WTC11 (cell line): ENCODE results near the gene C16orf74. TPM values are rescaled to one million over a fixed set of nuclear protein-coding genes. Genes with fewer than 3 reads are reported as not detected.

Source experiments
- ATAC-seq: fragments of 200-7000 bp; cut with Tn5 transposase; 2 replicates; pipeline ENCODE4 v1.10.0; 2021; ENCODE audit warnings: mild to moderate bottlenecking, moderate library complexity
- CTCF ChIA-PET: fragments of 300-600 bp; sonication (Branson Sonifier 250); formaldehyde crosslinking; loops from one replicate; lab custom pipeline; 2021; ENCODE audit warnings: antibody characterized with exemption; lab: Charles Lee
- POLR2A ChIA-PET: fragments of 350-600 bp; sonication (Branson Sonifier 250); formaldehyde crosslinking; loops from one replicate; lab custom pipeline; 2021; ENCODE audit warnings: antibody characterized with exemption; lab: Charles Lee
- DNase-seq: peaks from one replicate; pipeline ENCODE4 v3.0.0; 2021; ENCODE audit warnings: low spot score
- H3K27ac Mint-ChIP-seq: 2 replicates; pipeline ENCODE4 v1.8.0; 2021; ENCODE audit warnings: mixed read lengths
- H3K27me3 Mint-ChIP-seq: 2 replicates; pipeline ENCODE4 v1.8.0; 2021; ENCODE audit warnings: low read depth, mild to moderate bottlenecking, moderate library complexity, mixed read lengths
- H3K36me3 Mint-ChIP-seq: 2 replicates; pipeline ENCODE4 v1.8.0; 2021; ENCODE audit warnings: mixed read lengths
- H3K4me1 Mint-ChIP-seq: 2 replicates; pipeline ENCODE4 v1.8.0; 2022; ENCODE audit warnings: mixed read lengths
- H3K4me3 Mint-ChIP-seq: 2 replicates; pipeline ENCODE4 v1.8.0; 2021; ENCODE audit warnings: mild to moderate bottlenecking, moderate library complexity, mixed read lengths
- H3K9me3 Mint-ChIP-seq: 2 replicates; pipeline ENCODE4 v1.8.0; 2021; ENCODE audit warnings: mixed read lengths
- EMX1 ChIP-seq: fragments of 250-450 bp; sonication (Bioruptor Pico); IDR thresholded peaks from 2 replicates; pipeline ENCODE4 v1.8.0; 2021; ENCODE audit warnings: mild to moderate bottlenecking
- SMAD3 ChIP-seq: sonication (generic); formaldehyde crosslinking; IDR thresholded peaks from 2 replicates; pipeline ENCODE4 v1.8.0; 2022; ENCODE audit warnings: missing genetic modification reagents, mild to moderate bottlenecking, borderline replicate concordance
- SMAD4 ChIP-seq: sonication (generic); formaldehyde crosslinking; IDR thresholded peaks from 2 replicates; pipeline ENCODE4 v1.8.0; 2022; ENCODE audit warnings: mild to moderate bottlenecking, missing genetic modification reagents
- ZNF138 ChIP-seq: sonication (generic); formaldehyde crosslinking; conservative IDR thresholded peaks from 2 replicates; pipeline ENCODE4 v1.8.1; 2022; ENCODE audit warnings: mild to moderate bottlenecking, moderate library complexity, missing genetic modification reagents
- ZNF423 ChIP-seq: fragments of 250-450 bp; sonication (Bioruptor Pico); IDR thresholded peaks from 2 replicates; pipeline ENCODE4 v2.1.2; 2022; ENCODE audit warnings: mild to moderate bottlenecking, moderate library complexity
- total RNA-seq: library from RNA; stranded (reverse); gene quantifications from 3 replicates; pipeline ENCODE4 v1.2.3, GENCODE V29; 2021
- TF ChIP-seq, protein P1 (sequence below): sonication (generic); formaldehyde crosslinking; conservative IDR thresholded peaks from 2 replicates; pipeline ENCODE4 v1.8.1; 2023; ENCODE audit warnings: mild to moderate bottlenecking, low read depth, missing genetic modification reagents, moderate library complexity
- TF ChIP-seq, protein P2 (sequence below): fragments of 250-450 bp; sonication (Bioruptor Pico); IDR thresholded peaks from 2 replicates; pipeline ENCODE4 v1.9.0; 2021; ENCODE audit warnings: mild to moderate bottlenecking, borderline replicate concordance
- TF ChIP-seq, protein P3 (sequence below): sonication (generic); formaldehyde crosslinking; conservative IDR thresholded peaks from 2 replicates; pipeline ENCODE4 v1.8.1; 2022; ENCODE audit warnings: mild to moderate bottlenecking, missing genetic modification reagents
- TF ChIP-seq, protein P4 (sequence below): sonication (generic); formaldehyde crosslinking; IDR thresholded peaks from 2 replicates; pipeline ENCODE4 v1.8.0; 2022; ENCODE audit warnings: mild to moderate bottlenecking, missing genetic modification reagents
- TF ChIP-seq, protein P5 (sequence below): sonication (generic); formaldehyde crosslinking; IDR thresholded peaks from 2 replicates; pipeline ENCODE4 v1.8.0; 2022; ENCODE audit warnings: missing genetic modification reagents

C16orf74 gene
- total RNA-seq, 1 experiment from 2014 or later: 8.3 TPM

DNA sequence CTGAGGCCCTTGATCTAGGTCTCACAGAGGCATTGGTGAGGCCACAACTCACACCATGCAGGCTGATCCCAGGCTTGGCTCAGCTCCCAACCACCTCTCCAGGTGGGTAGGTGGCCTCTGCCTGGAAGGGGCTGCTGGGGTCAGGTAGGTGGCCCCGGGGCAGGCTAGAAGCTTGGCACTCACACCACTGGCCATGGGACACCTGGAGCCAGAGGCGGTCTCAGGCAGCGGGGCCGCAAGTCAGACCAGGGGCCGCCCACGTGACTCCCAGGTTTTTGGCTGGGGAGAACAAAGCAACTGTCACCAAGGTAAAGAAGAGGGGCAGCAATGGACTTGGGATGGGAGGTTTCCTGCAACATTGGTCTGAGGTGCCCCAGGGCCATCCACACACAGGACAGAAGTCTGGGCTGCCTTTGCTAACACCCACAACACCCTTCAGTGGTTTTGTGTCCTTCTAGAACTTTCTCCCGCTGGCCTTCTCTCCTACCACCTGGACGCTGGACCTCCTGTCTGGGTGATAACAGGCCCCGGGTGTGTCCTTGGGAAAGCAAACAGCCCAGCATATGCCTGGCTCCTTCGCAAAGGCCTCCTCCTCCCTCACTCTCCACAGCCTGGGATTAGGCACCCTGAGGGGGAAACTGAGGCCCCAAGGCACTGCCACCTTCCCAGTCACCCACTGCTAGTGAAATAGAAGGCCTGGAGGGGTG, 16.4 kb downstream of the C16orf74 start:
- ATAC-seq: no peak
- Mint-ChIP-seq H3K27ac (no peak overlapping the region), H3K36me3 (no peaks in the 10 kb centered on the region), H3K9me3 (no peaks in the 10 kb centered on the region)
- ChIA-PET CTCF (interaction anchor here (0.6 to 1.0 kb wide), 7 partner anchors 14 to 118 kb away, joined by 3 to 4 read pairs (median 3); no protein-coding TSS in a partner anchor), POLR2A (no interaction called here)
- no peak for DNase-seq
- TF ChIP-seq, protein P1, sequence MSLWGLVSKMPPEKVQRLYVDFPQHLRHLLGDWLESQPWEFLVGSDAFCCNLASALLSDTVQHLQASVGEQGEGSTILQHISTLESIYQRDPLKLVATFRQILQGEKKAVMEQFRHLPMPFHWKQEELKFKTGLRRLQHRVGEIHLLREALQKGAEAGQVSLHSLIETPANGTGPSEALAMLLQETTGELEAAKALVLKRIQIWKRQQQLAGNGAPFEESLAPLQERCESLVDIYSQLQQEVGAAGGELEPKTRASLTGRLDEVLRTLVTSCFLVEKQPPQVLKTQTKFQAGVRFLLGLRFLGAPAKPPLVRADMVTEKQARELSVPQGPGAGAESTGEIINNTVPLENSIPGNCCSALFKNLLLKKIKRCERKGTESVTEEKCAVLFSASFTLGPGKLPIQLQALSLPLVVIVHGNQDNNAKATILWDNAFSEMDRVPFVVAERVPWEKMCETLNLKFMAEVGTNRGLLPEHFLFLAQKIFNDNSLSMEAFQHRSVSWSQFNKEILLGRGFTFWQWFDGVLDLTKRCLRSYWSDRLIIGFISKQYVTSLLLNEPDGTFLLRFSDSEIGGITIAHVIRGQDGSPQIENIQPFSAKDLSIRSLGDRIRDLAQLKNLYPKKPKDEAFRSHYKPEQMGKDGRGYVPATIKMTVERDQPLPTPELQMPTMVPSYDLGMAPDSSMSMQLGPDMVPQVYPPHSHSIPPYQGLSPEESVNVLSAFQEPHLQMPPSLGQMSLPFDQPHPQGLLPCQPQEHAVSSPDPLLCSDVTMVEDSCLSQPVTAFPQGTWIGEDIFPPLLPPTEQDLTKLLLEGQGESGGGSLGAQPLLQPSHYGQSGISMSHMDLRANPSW: no peak
- TF ChIP-seq EMX1 (CRISPR knock-in tag): no peak
- TF ChIP-seq, all 79 proteins: peak for 0
- Mint-ChIP-seq H3K4me1 (peaks cover 11% of the 10 kb centered on the region), H3K27me3 (no peaks in the 10 kb centered on the region; the same call in 1 of the 2 replicates), H3K4me3 (no peak overlapping the region)

DNA sequence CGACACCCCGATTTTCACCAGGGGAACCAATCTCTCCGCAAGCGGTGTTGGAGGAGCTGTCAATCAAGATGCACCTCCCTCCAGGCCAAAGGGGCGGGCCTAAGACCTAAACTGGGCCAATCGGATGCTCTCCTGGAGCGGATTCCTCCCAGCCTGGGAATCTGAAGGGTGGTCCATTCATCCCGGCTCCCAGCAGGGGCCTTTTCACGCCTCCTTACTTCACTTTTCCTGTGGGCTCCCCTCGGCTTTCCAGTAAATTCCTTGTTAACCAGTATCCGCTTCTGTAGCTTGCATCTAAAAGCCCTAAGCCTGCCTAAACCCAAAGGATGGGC, 17.1 kb downstream of the C16orf74 start:
- ATAC-seq: peak; percentile 92
- TF ChIP-seq, protein P2, sequence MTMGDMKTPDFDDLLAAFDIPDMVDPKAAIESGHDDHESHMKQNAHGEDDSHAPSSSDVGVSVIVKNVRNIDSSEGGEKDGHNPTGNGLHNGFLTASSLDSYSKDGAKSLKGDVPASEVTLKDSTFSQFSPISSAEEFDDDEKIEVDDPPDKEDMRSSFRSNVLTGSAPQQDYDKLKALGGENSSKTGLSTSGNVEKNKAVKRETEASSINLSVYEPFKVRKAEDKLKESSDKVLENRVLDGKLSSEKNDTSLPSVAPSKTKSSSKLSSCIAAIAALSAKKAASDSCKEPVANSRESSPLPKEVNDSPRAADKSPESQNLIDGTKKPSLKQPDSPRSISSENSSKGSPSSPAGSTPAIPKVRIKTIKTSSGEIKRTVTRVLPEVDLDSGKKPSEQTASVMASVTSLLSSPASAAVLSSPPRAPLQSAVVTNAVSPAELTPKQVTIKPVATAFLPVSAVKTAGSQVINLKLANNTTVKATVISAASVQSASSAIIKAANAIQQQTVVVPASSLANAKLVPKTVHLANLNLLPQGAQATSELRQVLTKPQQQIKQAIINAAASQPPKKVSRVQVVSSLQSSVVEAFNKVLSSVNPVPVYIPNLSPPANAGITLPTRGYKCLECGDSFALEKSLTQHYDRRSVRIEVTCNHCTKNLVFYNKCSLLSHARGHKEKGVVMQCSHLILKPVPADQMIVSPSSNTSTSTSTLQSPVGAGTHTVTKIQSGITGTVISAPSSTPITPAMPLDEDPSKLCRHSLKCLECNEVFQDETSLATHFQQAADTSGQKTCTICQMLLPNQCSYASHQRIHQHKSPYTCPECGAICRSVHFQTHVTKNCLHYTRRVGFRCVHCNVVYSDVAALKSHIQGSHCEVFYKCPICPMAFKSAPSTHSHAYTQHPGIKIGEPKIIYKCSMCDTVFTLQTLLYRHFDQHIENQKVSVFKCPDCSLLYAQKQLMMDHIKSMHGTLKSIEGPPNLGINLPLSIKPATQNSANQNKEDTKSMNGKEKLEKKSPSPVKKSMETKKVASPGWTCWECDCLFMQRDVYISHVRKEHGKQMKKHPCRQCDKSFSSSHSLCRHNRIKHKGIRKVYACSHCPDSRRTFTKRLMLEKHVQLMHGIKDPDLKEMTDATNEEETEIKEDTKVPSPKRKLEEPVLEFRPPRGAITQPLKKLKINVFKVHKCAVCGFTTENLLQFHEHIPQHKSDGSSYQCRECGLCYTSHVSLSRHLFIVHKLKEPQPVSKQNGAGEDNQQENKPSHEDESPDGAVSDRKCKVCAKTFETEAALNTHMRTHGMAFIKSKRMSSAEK (CRISPR knock-in tag): no peak
- TF ChIP-seq, protein P3, sequence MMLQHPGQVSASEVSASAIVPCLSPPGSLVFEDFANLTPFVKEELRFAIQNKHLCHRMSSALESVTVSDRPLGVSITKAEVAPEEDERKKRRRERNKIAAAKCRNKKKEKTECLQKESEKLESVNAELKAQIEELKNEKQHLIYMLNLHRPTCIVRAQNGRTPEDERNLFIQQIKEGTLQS (CRISPR knock-in tag): no peak
- TF ChIP-seq, protein P4, sequence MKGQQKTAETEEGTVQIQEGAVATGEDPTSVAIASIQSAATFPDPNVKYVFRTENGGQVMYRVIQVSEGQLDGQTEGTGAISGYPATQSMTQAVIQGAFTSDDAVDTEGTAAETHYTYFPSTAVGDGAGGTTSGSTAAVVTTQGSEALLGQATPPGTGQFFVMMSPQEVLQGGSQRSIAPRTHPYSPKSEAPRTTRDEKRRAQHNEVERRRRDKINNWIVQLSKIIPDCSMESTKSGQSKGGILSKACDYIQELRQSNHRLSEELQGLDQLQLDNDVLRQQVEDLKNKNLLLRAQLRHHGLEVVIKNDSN: no peak
- TF ChIP-seq SMAD3: no peak
- no peak for TF ChIP-seq ZNF138 (CRISPR knock-in tag)
- peak; percentile 53; the same call in 1 of the 2 replicates for TF ChIP-seq ZNF423 (CRISPR knock-in tag)
- TF ChIP-seq SMAD4 (CRISPR knock-in tag): no peak
- TF ChIP-seq, protein P5, sequence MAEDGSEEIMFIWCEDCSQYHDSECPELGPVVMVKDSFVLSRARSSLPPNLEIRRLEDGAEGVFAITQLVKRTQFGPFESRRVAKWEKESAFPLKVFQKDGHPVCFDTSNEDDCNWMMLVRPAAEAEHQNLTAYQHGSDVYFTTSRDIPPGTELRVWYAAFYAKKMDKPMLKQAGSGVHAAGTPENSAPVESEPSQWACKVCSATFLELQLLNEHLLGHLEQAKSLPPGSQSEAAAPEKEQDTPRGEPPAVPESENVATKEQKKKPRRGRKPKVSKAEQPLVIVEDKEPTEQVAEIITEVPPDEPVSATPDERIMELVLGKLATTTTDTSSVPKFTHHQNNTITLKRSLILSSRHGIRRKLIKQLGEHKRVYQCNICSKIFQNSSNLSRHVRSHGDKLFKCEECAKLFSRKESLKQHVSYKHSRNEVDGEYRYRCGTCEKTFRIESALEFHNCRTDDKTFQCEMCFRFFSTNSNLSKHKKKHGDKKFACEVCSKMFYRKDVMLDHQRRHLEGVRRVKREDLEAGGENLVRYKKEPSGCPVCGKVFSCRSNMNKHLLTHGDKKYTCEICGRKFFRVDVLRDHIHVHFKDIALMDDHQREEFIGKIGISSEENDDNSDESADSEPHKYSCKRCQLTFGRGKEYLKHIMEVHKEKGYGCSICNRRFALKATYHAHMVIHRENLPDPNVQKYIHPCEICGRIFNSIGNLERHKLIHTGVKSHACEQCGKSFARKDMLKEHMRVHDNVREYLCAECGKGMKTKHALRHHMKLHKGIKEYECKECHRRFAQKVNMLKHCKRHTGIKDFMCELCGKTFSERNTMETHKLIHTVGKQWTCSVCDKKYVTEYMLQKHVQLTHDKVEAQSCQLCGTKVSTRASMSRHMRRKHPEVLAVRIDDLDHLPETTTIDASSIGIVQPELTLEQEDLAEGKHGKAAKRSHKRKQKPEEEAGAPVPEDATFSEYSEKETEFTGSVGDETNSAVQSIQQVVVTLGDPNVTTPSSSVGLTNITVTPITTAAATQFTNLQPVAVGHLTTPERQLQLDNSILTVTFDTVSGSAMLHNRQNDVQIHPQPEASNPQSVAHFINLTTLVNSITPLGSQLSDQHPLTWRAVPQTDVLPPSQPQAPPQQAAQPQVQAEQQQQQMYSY (CRISPR knock-in tag): no peak
- TF ChIP-seq, all 79 proteins: peak for 1
- H3K4me3 Mint-ChIP-seq: no peak overlapping the region
- peak; percentile 88 for DNase-seq
- ChIA-PET CTCF (interaction anchor here (0.6 to 1.0 kb wide), 7 partner anchors 14 to 118 kb away, joined by 3 to 4 read pairs (median 3); no protein-coding TSS in a partner anchor), POLR2A (no interaction called here)
- no peaks in the 10 kb centered on the region for H3K9me3 Mint-ChIP-seq
- H3K36me3 Mint-ChIP-seq: no peaks in the 10 kb centered on the region
- H3K27me3 Mint-ChIP-seq: no peaks in the 10 kb centered on the region; the same call in 1 of the 2 replicates
- H3K4me1 Mint-ChIP-seq: peaks cover 16% of the 10 kb centered on the region
- no peak overlapping the region for H3K27ac Mint-ChIP-seq
